MCF 10A (cell line): ENCODE results near the gene TNNI3. TPM values are rescaled to one million over a fixed set of nuclear protein-coding genes. Genes with fewer than 3 reads are reported as not detected.

Source experiments
- BruUV-seq: library from RNA; stranded (reverse); fragments of 400-500 nt; replicated peaks from 2 replicates; lab custom pipeline; 2021; lab: Mats Ljungman, UMichigan
- CTCF ChIA-PET: fragments of 300-600 bp; sonication (Branson Sonifier 250); formaldehyde crosslinking; extraction: SDS; loops from one replicate; lab custom pipeline; 2021; ENCODE audit warnings: antibody characterized with exemption, inconsistent platforms; lab: Yijun Ruan, JAX
- POLR2A ChIA-PET: fragments of 300-600, 350-650 bp; sonication (Branson Sonifier 250); formaldehyde crosslinking; extraction: SDS; loops from one replicate; lab custom pipeline; 2020; ENCODE audit warnings: antibody characterized with exemption, inconsistent platforms; lab: Yijun Ruan, JAX
- DNase-seq: peaks from one replicate; pipeline ENCODE4 v3.0.0-alpha.2; 2018; ENCODE audit not compliant: unreplicated experiment
- H3K27ac Mint-ChIP-seq: one replicate; pipeline ENCODE4 v1.8.0; 2022; ENCODE audit warnings: mild to moderate bottlenecking, low read depth, mixed read lengths; ENCODE audit not compliant: unreplicated experiment
- H3K27me3 Mint-ChIP-seq: one replicate; pipeline ENCODE4 v1.8.0; 2022; ENCODE audit warnings: mixed read lengths; ENCODE audit not compliant: insufficient read depth, unreplicated experiment
- H3K36me3 Mint-ChIP-seq: one replicate; pipeline ENCODE4 v1.8.0; 2022; ENCODE audit warnings: mild to moderate bottlenecking, moderate library complexity, mixed read lengths; ENCODE audit not compliant: insufficient read depth, unreplicated experiment
- H3K4me1 Mint-ChIP-seq: one replicate; pipeline ENCODE4 v1.8.0; 2022; ENCODE audit warnings: mixed read lengths; ENCODE audit not compliant: insufficient read depth, unreplicated experiment
- H3K4me3 Mint-ChIP-seq: one replicate; pipeline ENCODE4 v1.8.0; 2022; ENCODE audit warnings: mild to moderate bottlenecking, moderate library complexity, mixed read lengths; ENCODE audit not compliant: unreplicated experiment
- H3K9me3 Mint-ChIP-seq: one replicate; pipeline ENCODE4 v1.8.0; 2022; ENCODE audit warnings: mixed read lengths; ENCODE audit not compliant: unreplicated experiment
- CTCF ChIP-seq: fragments of 200-600 bp; IDR thresholded peaks from one replicate; pipeline ENCODE4 v1.8.0; 2022; ENCODE audit warnings: antibody characterized with exemption, mild to moderate bottlenecking; ENCODE audit not compliant: unreplicated experiment
- intact Hi-C: fragments of 100-400 bp; cut with micrococcal nuclease; formaldehyde crosslinking; loops from 2 replicates; pipeline ENCODE4 v1.14.1; 2022
- total RNA-seq: library from RNA; stranded (reverse); gene quantifications from 2 replicates; pipeline ENCODE4 v1.2.3, GENCODE V29; 2022

The TNNI3 gene
- total RNA-seq, 1 experiment from 2014 or later, result 0.89 TPM

GRCh38 chr19:55193481-55193880 lies 35.9 kb upstream of the TNNI3 start:
- ChIA-PET POLR2A (interaction anchor here (0.7 to 0.8 kb wide), 2 partner anchors 26 to 408 kb away, joined by 3 to 4 read pairs; no protein-coding TSS in a partner anchor), CTCF (interaction anchor here (0.7 to 1.5 kb wide), 2 partner anchors 35 to 311 kb away, joined by 3 to 4 read pairs; partner anchors contain the start of gene TMEM86B)
- no TSS peak for BruUV-seq

GRCh38 chr19:55189403-55189835 lies 31.9 kb upstream of the TNNI3 start:
- H3K4me1 Mint-ChIP-seq, result peaks cover 14% of the 10 kb centered on the region
- H3K27ac Mint-ChIP-seq, result peak overlapping the region; percentile 99
- H3K9me3 Mint-ChIP-seq, result no peaks in the 10 kb centered on the region
- peak; percentile 100 for DNase-seq
- H3K27me3 Mint-ChIP-seq, result no peaks in the 10 kb centered on the region
- intact Hi-C loops, result loop anchor here (1.0 to 2.0 kb wide), 3 partner anchors 17 to 27 kb away; partner anchors contain the start of gene DNAAF3
- TF ChIP-seq CTCF, result no peak
- H3K36me3 Mint-ChIP-seq, result peaks cover 7% of the 10 kb centered on the region
- no TSS peak for BruUV-seq
- H3K4me3 Mint-ChIP-seq, result peak overlapping the region; percentile 64
- ChIA-PET POLR2A (interaction anchor here (0.6 to 2.6 kb wide), 18 partner anchors 9 to 195 kb away, joined by 3 to 22 read pairs (median 6); partner anchors contain the start of genes DNAAF3, PPP6R1, RDH13 and SYT5), CTCF (interaction anchor here (0.6 to 1.6 kb wide), 7 partner anchors 9 to 711 kb away, joined by 3 to 6 read pairs (median 3); partner anchors contain the start of gene SYT5)

More at GRCh38 chr19:55193481-55193880, 35.9 kb upstream of the TNNI3 start:
- Mint-ChIP-seq H3K4me3 (no peak overlapping the region), H3K9me3 (no peaks in the 10 kb centered on the region), H3K36me3 (no peaks in the 10 kb centered on the region), H3K27ac (no peak overlapping the region), H3K27me3 (no peaks in the 10 kb centered on the region), H3K4me1 (peaks cover 11% of the 10 kb centered on the region)
- intact Hi-C loops, result no loop called here
- DNase-seq, result no peak
- no peak for TF ChIP-seq CTCF

- Mint-ChIP-seq H3K27ac (peak overlapping the region; percentile 99), H3K4me1 (peaks cover 14% of the 10 kb centered on the region), H3K9me3 (no peaks in the 10 kb centered on the region), H3K36me3 (peaks cover 7% of the 10 kb centered on the region), H3K4me3 (peak overlapping the region; percentile 64), H3K27me3 (no peaks in the 10 kb centered on the region)
- TSS peak; percentile 79 for BruUV-seq
- TF ChIP-seq CTCF, result no peak
- POLR2A ChIA-PET, result interaction anchor here (0.6 to 2.3 kb wide), 13 partner anchors 9 to 273 kb away, joined by 3 to 22 read pairs (median 6); partner anchors contain the start of genes DNAAF3, ISOC2, PPP6R1 and RDH13
- CTCF ChIA-PET, result interaction anchor here (0.5 to 1.6 kb wide), 7 partner anchors 8 to 844 kb away, joined by 3 to 6 read pairs (median 3); partner anchors contain the start of gene SYT5
- DNase-seq, result peak; percentile 85
- intact Hi-C loops, result loop anchor here (1.0 to 2.0 kb wide), 3 partner anchors 18 to 28 kb away; partner anchors contain the start of gene DNAAF3
Observed at GRCh38 chr19:55188625-55189024, 31.1 kb upstream of the TNNI3 start.

GRCh38 chr19:55186080-55186479 lies 28.5 kb upstream of the TNNI3 start:
- no peak for TF ChIP-seq CTCF
- no peak overlapping the region for H3K27ac Mint-ChIP-seq
- H3K4me1 Mint-ChIP-seq, result peaks cover 14% of the 10 kb centered on the region
- peaks cover 14% of the 10 kb centered on the region for H3K27me3 Mint-ChIP-seq
- H3K9me3 Mint-ChIP-seq, result no peaks in the 10 kb centered on the region
- ChIA-PET CTCF (interaction anchor here (1.0 kb wide), 1 partner anchor 10 kb away, joined by 4 read pairs; no protein-coding TSS in a partner anchor), POLR2A (interaction anchor here (0.5 kb wide), 1 partner anchor 36 kb away, joined by 3 read pairs; no protein-coding TSS in a partner anchor)
- H3K36me3 Mint-ChIP-seq, result peaks cover 7% of the 10 kb centered on the region
- DNase-seq, result no peak
- H3K4me3 Mint-ChIP-seq, result no peak overlapping the region
- no TSS peak for BruUV-seq
- intact Hi-C loops, result no loop called here
